NOMO-1 treated with DMSO at 0.1 percent for 48 hours (cell line): ENCODE measurements around the gene ERC2.

Experiments used
- DNase-seq: peaks from one replicate; lab custom pipeline; 2025; ENCODE audit not compliant: unreplicated experiment; lab: John Stamatoyannopoulos, UW

The ERC2 gene

GRCh38 chr3:55574671-55575070 lies 893.6 kb downstream of the ERC2 start:
- DNase-seq: no peak

- no peak for DNase-seq
Measured at GRCh38 chr3:55572816-55573215, 895.5 kb downstream of the ERC2 start.

- DNase-seq: no peak
Measured at GRCh38 chr3:55571913-55572312, 896.4 kb downstream of the ERC2 start.

- no peak for DNase-seq
Measured at GRCh38 chr3:55571216-55571813, 897.0 kb downstream of the ERC2 start.

- DNase-seq: no peak
Measured at GRCh38 chr3:55570271-55570711, 898.0 kb downstream of the ERC2 start.

- DNase-seq: no peak
Measured at GRCh38 chr3:55569033-55569599, 899.2 kb downstream of the ERC2 start.

GRCh38 chr3:55567615-55568014 lies 900.7 kb downstream of the ERC2 start:
- DNase-seq: no peak

- no peak for DNase-seq
Measured at GRCh38 chr3:55567121-55567520, 901.1 kb downstream of the ERC2 start.

GRCh38 chr3:55565521-55565920 lies 902.7 kb downstream of the ERC2 start:
- DNase-seq: no peak

GRCh38 chr3:55564726-55565125 lies 903.5 kb downstream of the ERC2 start:
- no peak for DNase-seq

- DNase-seq: no peak
Measured at GRCh38 chr3:55562700-55563099, 905.6 kb downstream of the ERC2 start.

GRCh38 chr3:55559500-55560423 lies 908.5 kb downstream of the ERC2 start:
- no peak for DNase-seq

GRCh38 chr3:55558316-55558715 lies 910.0 kb downstream of the ERC2 start:
- no peak for DNase-seq

- DNase-seq: no peak
Measured at GRCh38 chr3:55557549-55557948, 910.7 kb downstream of the ERC2 start.

GRCh38 chr3:55556619-55557537 lies 911.4 kb downstream of the ERC2 start:
- no peak for DNase-seq

- DNase-seq: no peak
Measured at GRCh38 chr3:55555873-55556618, 912.2 kb downstream of the ERC2 start.

GRCh38 chr3:55554634-55555425 lies 913.4 kb downstream of the ERC2 start:
- no peak for DNase-seq

- DNase-seq: no peak
Measured at GRCh38 chr3:55551644-55552043, 916.6 kb downstream of the ERC2 start.

- no peak for DNase-seq
Measured at GRCh38 chr3:55549177-55549576, 919.1 kb downstream of the ERC2 start.
